GM12878 (cell line): ENCODE measurements around the gene DNAJC2. TPM values are rescaled to one million over a fixed set of nuclear protein-coding genes. Genes with fewer than 3 reads are reported as not detected.

Source experiments
- ATAC-seq: fragments of 200-7000 bp; cut with Tn5 transposase; 3 replicates; pipeline ENCODE4 v1.9.1; 2020; ENCODE audit warnings: mild to moderate bottlenecking, moderate library complexity
- BruUV-seq: library from RNA; stranded (reverse); fragments of 400-500 nt; replicated peaks from 2 replicates; lab custom pipeline; 2021; lab: Mats Ljungman, UMichigan
- CTCF ChIA-PET: fragments of 300-600 bp; sonication (Branson Sonifier 250); formaldehyde crosslinking; extraction: SDS; loops from one replicate; lab custom pipeline; 2021; ENCODE audit warnings: inconsistent platforms; lab: Yijun Ruan, JAX
- POLR2A ChIA-PET: fragments of 350-600 bp; formaldehyde crosslinking; extraction: SDS; loops from one replicate; lab custom pipeline; 2021; ENCODE audit warnings: inconsistent platforms; lab: Charles Lee
- RAD21 ChIA-PET: fragments of 300-600 bp; sonication (Branson Sonifier 250); formaldehyde crosslinking; loops from one replicate; lab custom pipeline; 2023; ENCODE audit warnings: antibody characterized with exemption; ENCODE audit not compliant: unreplicated experiment; lab: Charles Lee
- SMC1A ChIA-PET: fragments of 300-600 bp; sonication (Branson Sonifier 250); formaldehyde crosslinking; loops from one replicate; lab custom pipeline; 2023; ENCODE audit not compliant: unreplicated experiment, uncharacterized antibody; lab: Charles Lee
- DNase-seq: peaks from one replicate; pipeline ENCODE4 v3.0.0-alpha.2; 2011; ENCODE audit warnings: low read depth, low spot score
- FAIRE-seq: peaks from 3 replicates; lab custom pipeline; 2011; peaks lifted over from hg19 to GRCh38; lab: Jason Lieb, UNC
- H2AFZ ChIP-seq: 2 replicates; pipeline ENCODE4 v1.6.0; 2011; ENCODE audit warnings: low read depth, low read length, control low read depth; ENCODE audit not compliant: control insufficient read depth
- H3K27ac ChIP-seq: 2 replicates; pipeline ENCODE4 v1.5.1; 2011; ENCODE audit warnings: control low read depth; ENCODE audit not compliant: control insufficient read depth, insufficient read depth
- H3K27me3 ChIP-seq, 2 experiments: replicated peaks in 1 of 2; 2 replicates each; pipeline versions ENCODE4 v1.6.0 to v1.6.1; 2011; ENCODE audit warnings: low read length in 1 of 2; ENCODE audit not compliant: control insufficient read depth in 2 of 2, insufficient read depth in 2 of 2
- H3K36me3 ChIP-seq, 2 experiments: 2 replicates each; pipeline ENCODE4 v1.5.1; 2011; ENCODE audit warnings: low read length in 1 of 2; ENCODE audit not compliant: control insufficient read depth in 2 of 2, insufficient read depth in 2 of 2
- H3K4me1 ChIP-seq: 2 replicates; pipeline ENCODE4 v1.6.1; 2011; ENCODE audit warnings: mild to moderate bottlenecking, low read length, moderate library complexity, mixed read lengths; ENCODE audit not compliant: control insufficient read depth, insufficient read depth
- H3K4me2 ChIP-seq: 2 replicates; pipeline ENCODE4 v1.6.0; 2011; ENCODE audit warnings: control low read depth; ENCODE audit not compliant: control insufficient read depth, insufficient read depth
- H3K4me3 ChIP-seq: fragments of 200-600 bp; sonication (generic); 2 replicates; pipeline ENCODE4 v1.5.1; 2016
- H3K79me2 ChIP-seq: 2 replicates; pipeline ENCODE4 v1.6.0; 2011; ENCODE audit warnings: low read length; ENCODE audit not compliant: control insufficient read depth, insufficient read depth
- H3K9ac ChIP-seq: 2 replicates; pipeline ENCODE4 v1.8.0; 2011; ENCODE audit warnings: low read length, control low read depth, mixed read lengths; ENCODE audit not compliant: control insufficient read depth, insufficient read depth
- H3K9me3 ChIP-seq: replicated peaks from 3 replicates; pipeline ENCODE4 v1.5.1; 2011; ENCODE audit warnings: mild to moderate bottlenecking, low read length; ENCODE audit not compliant: control insufficient read depth, insufficient read depth
- H4K20me1 ChIP-seq: 2 replicates; pipeline ENCODE4 v1.6.0; 2011; ENCODE audit not compliant: control insufficient read depth, insufficient read depth
- ASH2L ChIP-seq: fragments of 300-600, 200-600 bp; sonication (generic); IDR thresholded peaks from 2 replicates; pipeline ENCODE4 v1.6.1; 2017; ENCODE audit warnings: low read depth, mild to moderate bottlenecking, borderline replicate concordance
- BACH1 ChIP-seq: fragments of 450-650 bp; IDR thresholded peaks from 2 replicates; pipeline ENCODE4 v1.6.1; 2017; ENCODE audit warnings: mild to moderate bottlenecking, borderline replicate concordance
- CREB1 ChIP-seq: IDR thresholded peaks from 2 replicates; pipeline ENCODE4 v1.6.1; 2012; ENCODE audit warnings: low read depth, mild to moderate bottlenecking, inconsistent platforms
- DPF2 ChIP-seq: fragments of 450-650 bp; IDR thresholded peaks from 2 replicates; pipeline ENCODE4 v1.6.1; 2017; ENCODE audit warnings: mild to moderate bottlenecking
- EED ChIP-seq: sonication (generic); IDR thresholded peaks from 2 replicates; pipeline ENCODE4 v1.6.1; 2016; ENCODE audit warnings: antibody characterized with exemption, low read depth
- EP300 ChIP-seq, 2 experiments: fragments of 150-350 bp in 1 of 2; IDR thresholded peaks; 2 replicates each; pipeline ENCODE4 v1.6.1; 2011 to 2012; ENCODE audit warnings: low read depth in 2 of 2, low read length in 2 of 2, borderline replicate concordance in 1 of 2, improper control_type of control experiment in 1 of 2, inconsistent platforms in 1 of 2; ENCODE audit not compliant: control insufficient read depth in 1 of 2
- HDAC2 ChIP-seq: fragments of 200-600 bp; sonication (generic); IDR thresholded peaks from 2 replicates; pipeline ENCODE4 v1.6.1; 2017
- KDM1A ChIP-seq: fragments of 200-600 bp; sonication (generic); IDR thresholded peaks from 2 replicates; pipeline ENCODE4 v1.6.1; 2016; ENCODE audit warnings: borderline replicate concordance
- LARP7 ChIP-seq: fragments of 450-650 bp; IDR thresholded peaks from 2 replicates; pipeline ENCODE4 v1.6.1; 2017; ENCODE audit warnings: mild to moderate bottlenecking
- NR2C1 ChIP-seq: fragments of 450-650 bp; IDR thresholded peaks from 2 replicates; pipeline ENCODE4 v1.6.1; 2017; ENCODE audit warnings: antibody characterized with exemption, mild to moderate bottlenecking, moderate library complexity
- PAX8 ChIP-seq: fragments of 450-650 bp; IDR thresholded peaks from 2 replicates; pipeline ENCODE4 v1.6.1; 2017; ENCODE audit warnings: mild to moderate bottlenecking, moderate library complexity
- RAD21 ChIP-seq: IDR thresholded peaks from 2 replicates; pipeline ENCODE4 v1.6.1; 2011; ENCODE audit warnings: mild to moderate bottlenecking, low read depth, low read length, moderate library complexity; ENCODE audit not compliant: insufficient read depth
- RFX5 ChIP-seq: IDR thresholded peaks from 2 replicates; pipeline ENCODE4 v1.6.1; 2011; ENCODE audit warnings: low read depth, low read length, improper control_type of control experiment
- TCF3 ChIP-seq: IDR thresholded peaks from 2 replicates; pipeline ENCODE4 v1.6.1; 2012; ENCODE audit warnings: low read depth, mild to moderate bottlenecking, low read length, borderline replicate concordance; ENCODE audit not compliant: insufficient read depth
- YBX1 ChIP-seq: fragments of 450-650 bp; IDR thresholded peaks from 2 replicates; pipeline ENCODE4 v1.6.1; 2016; ENCODE audit warnings: antibody characterized with exemption
- WGBS: methylation state at CpG from one replicate; pipeline ENCODE4 v1.1.6; 2016; ENCODE audit warnings: low lambda C conversion rate; ENCODE audit not compliant: insufficient replicate concordance, insufficient coverage; ENCODE audit errors: missing lambda C conversion rate; 5-methylcytosine and 5-hydroxymethylcytosine counted together
- in situ Hi-C: fragments of 300-500 bp; cut with MboI; formaldehyde crosslinking; loops from 9 replicates; pipeline ENCODE4 v1.14.3; 2018; ENCODE audit warnings: mixed read lengths
- intact Hi-C: fragments of 100-400 bp; cut with micrococcal nuclease; formaldehyde crosslinking; loops from one replicate; pipeline ENCODE4 v1.14.2; 2022; ENCODE audit not compliant: unreplicated experiment
- polyA plus RNA-seq, 11 experiments: library from polyadenylated mRNA; depleted of rRNA in 4 of 11; unstranded in 6 of 11; stranded (reverse) in 5 of 11; fragments of >200 nt; fragmentation: Nextera tagmentation in 4 of 11; fragmentation: Illumina TruSeq in 1 of 11; extraction: Ambion mirVana in 4 of 11; extraction: Trizol in 1 of 11; gene quantifications; 1 replicate in 1 of 11; 2 replicates in 10 of 11; pipeline versions ENCODE4 v1.2.1 to v1.2.3, GENCODE V29; 2011 to 2016; ENCODE audit warnings: inconsistent platforms in 2 of 11, missing spikeins in 2 of 11, low read depth in 1 of 11
- total RNA-seq, 4 experiments: library from RNA; depleted of rRNA in 3 of 4; stranded (reverse); fragments of >200 nt in 3 of 4; fragmentation: Illumina TruSeq in 1 of 4; extraction: Trizol in 1 of 4; gene quantifications; 2 replicates each; pipeline versions ENCODE4 v1.2.1 to v1.2.3, GENCODE V29; 2013 to 2021
- TF ChIP-seq, protein P1 (sequence below): IDR thresholded peaks from 2 replicates; pipeline ENCODE4 v1.6.1; 2011; ENCODE audit warnings: low read depth, low read length, improper control_type of control experiment, borderline replicate concordance
- TF ChIP-seq, protein P2 (sequence below): IDR thresholded peaks from 2 replicates; pipeline ENCODE4 v1.6.1; 2011; ENCODE audit warnings: mild to moderate bottlenecking, low read depth, low read length, moderate library complexity; ENCODE audit not compliant: insufficient replicate concordance

The DNAJC2 gene
- total and polyA plus RNA-seq, 10 of the 15 experiments (the other 5 are each of a cell fraction or from before 2014, with no cell fraction given) = 18.2 to 63.1 (median 30.6) TPM

- Histone ChIP-seq H3K27ac (no peak overlapping the region), H3K4me1 (no peaks in the 10 kb centered on the region; the same call in 1 of the 2 replicates), H3K4me2 (no peak overlapping the region), H3K9me3 (no peaks in the 10 kb centered on the region), H3K36me3 (peaks cover 1 to 45% of the 10 kb centered on the region in 2 experiments; a peak in 3 of 4 replicates), H4K20me1 (no peaks in the 10 kb centered on the region), H2AFZ (no peak overlapping the region), H3K79me2 (peaks cover 22% of the 10 kb centered on the region), H3K27me3 (no peaks in the 10 kb centered on the region), H3K9ac (no peak overlapping the region), H3K4me3 (no peak overlapping the region)
- TSS peak; percentile 26 for BruUV-seq
- TF ChIP-seq PAX8 (no peak), NR2C1 (no peak), EP300 (IDR thresholded peaks at IDR 0.05; ENCODE audit: borderline replicate concordance in 1 of 2, control insufficient read depth in 1 of 2, low read depth in 2 of 2, low read length in 2 of 2) (no peak), HDAC2 (no peak), CREB1 (no peak), LARP7 (no peak), RAD21 (no peak), BACH1 (no peak), EED (no peak), DPF2 (no peak), KDM1A (no peak), YBX1 (no peak), ASH2L (no peak), TCF3 (no peak), RFX5 (no peak)
- TF ChIP-seq, protein P1, sequence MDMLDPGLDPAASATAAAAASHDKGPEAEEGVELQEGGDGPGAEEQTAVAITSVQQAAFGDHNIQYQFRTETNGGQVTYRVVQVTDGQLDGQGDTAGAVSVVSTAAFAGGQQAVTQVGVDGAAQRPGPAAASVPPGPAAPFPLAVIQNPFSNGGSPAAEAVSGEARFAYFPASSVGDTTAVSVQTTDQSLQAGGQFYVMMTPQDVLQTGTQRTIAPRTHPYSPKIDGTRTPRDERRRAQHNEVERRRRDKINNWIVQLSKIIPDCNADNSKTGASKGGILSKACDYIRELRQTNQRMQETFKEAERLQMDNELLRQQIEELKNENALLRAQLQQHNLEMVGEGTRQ = no peak
- TF ChIP-seq, protein P2, sequence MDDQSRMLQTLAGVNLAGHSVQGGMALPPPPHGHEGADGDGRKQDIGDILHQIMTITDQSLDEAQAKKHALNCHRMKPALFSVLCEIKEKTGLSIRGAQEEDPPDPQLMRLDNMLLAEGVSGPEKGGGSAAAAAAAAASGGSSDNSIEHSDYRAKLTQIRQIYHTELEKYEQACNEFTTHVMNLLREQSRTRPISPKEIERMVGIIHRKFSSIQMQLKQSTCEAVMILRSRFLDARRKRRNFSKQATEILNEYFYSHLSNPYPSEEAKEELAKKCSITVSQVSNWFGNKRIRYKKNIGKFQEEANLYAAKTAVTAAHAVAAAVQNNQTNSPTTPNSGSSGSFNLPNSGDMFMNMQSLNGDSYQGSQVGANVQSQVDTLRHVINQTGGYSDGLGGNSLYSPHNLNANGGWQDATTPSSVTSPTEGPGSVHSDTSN = no peak
- ATAC-seq (no peak), FAIRE-seq (no peak), DNase-seq (no peak)
- WGBS = 53% methylated on average over 2 of the region's 2 CpGs
- ChIA-PET POLR2A (no interaction called here), SMC1A (interaction anchor here (0.6 kb wide), 1 partner anchor 13 kb away, joined by 3 read pairs; no protein-coding TSS in a partner anchor), CTCF (no interaction called here), RAD21 (no interaction called here)
- in situ Hi-C loops (loop anchor here (25.0 kb wide), 1 partner anchor 1751 kb away; no protein-coding TSS in a partner anchor), intact Hi-C loops (no loop called here)
These were observed 7.8 kb downstream of the DNAJC2 start for GRCh38 chr7:103336761-103337160.
